Ovary (tissue), 3 donors: Measurements from ENCODE around the gene CASP9.
"Not testable (repeated sequence)": the region's sequence is repeated elsewhere in the genome, so short reads cannot be mapped to it uniquely, and the experiment has no call there.

ENCODE experiments used
- EP300 ChIP-seq: sonication (generic); formaldehyde crosslinking; IDR thresholded peaks from one replicate; pipeline ENCODE4 v1.6.1; 2017; ENCODE audit warnings: antibody characterized with exemption
- POLR2A ChIP-seq: fragments of 450-650 bp; IDR thresholded peaks from one replicate; pipeline ENCODE4 v1.6.1; 2017; ENCODE audit warnings: antibody characterized with exemption, mild to moderate bottlenecking, moderate library complexity
- TF ChIP-seq, protein P1 (sequence below), 3 donors: fragments of 450-650 bp in 2 of 3; fragments of 200-600 bp in 1 of 3; IDR thresholded peaks; one replicate each; pipeline versions ENCODE4 v1.5.1 to v1.8.0; 2016 to 2022; ENCODE audit warnings: antibody characterized with exemption in 3 of 3, mild to moderate bottlenecking in 1 of 3
- donor health status: DM: no; HTN: no; CAD: no.

DNA sequence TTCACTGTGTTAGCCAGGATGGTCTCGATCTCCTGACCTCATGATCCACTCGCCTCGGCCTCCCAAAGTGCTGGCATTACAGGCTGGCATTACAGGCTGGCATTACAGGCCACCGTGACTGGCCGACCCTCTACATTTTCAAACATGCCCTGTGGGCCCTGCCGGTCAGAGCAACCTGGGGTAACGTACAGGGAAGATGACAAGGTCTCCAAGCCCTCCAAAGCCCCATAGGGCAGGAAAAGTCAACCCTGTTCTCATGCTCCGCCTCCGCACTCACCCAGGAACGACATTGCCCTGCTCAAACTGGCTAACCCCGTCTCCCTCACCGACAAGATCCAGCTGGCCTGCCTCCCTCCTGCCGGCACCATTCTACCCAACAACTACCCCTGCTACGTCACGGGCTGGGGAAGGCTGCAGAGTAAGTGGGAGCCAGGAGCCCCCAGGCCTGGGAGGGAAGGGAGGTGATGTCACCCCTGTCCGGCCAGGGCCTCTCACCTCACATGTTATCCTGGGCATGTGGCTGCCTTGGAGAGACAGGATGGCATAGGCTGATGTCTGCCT, 41.0 kb downstream of the CASP9 start:
- not testable (repeated sequence) for TF ChIP-seq POLR2A, EP300
- TF ChIP-seq, protein P1, sequence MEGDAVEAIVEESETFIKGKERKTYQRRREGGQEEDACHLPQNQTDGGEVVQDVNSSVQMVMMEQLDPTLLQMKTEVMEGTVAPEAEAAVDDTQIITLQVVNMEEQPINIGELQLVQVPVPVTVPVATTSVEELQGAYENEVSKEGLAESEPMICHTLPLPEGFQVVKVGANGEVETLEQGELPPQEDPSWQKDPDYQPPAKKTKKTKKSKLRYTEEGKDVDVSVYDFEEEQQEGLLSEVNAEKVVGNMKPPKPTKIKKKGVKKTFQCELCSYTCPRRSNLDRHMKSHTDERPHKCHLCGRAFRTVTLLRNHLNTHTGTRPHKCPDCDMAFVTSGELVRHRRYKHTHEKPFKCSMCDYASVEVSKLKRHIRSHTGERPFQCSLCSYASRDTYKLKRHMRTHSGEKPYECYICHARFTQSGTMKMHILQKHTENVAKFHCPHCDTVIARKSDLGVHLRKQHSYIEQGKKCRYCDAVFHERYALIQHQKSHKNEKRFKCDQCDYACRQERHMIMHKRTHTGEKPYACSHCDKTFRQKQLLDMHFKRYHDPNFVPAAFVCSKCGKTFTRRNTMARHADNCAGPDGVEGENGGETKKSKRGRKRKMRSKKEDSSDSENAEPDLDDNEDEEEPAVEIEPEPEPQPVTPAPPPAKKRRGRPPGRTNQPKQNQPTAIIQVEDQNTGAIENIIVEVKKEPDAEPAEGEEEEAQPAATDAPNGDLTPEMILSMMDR (IDR thresholded peaks at IDR 0.05) = not testable (repeated sequence)
